ENCODE data around the gene SLC15A1. TPM values are rescaled to one million over a fixed set of nuclear protein-coding genes. Genes with fewer than 3 reads are reported as not detected.

SLC15A1 gene
- total RNA-seq, 1 donor from 2014 or later = not detected

- DNase-seq = no peak
- intact Hi-C loops (cut with micrococcal nuclease) = no loop called here
- Mint-ChIP-seq H3K27me3 (peaks cover 56% of the 10 kb centered on the region), H3K4me3 (no peak overlapping the region), H3K9me3 (peaks cover 19% of the 10 kb centered on the region), H3K4me1 (no peaks in the 10 kb centered on the region), H3K36me3 (ENCODE audit: low read depth) (peaks cover 4% of the 10 kb centered on the region), H3K27ac (no peak overlapping the region)
Measured at GRCh38 chr13:98751861-98752466, 508 bp downstream of the SLC15A1 start.

- H3K27me3 Mint-ChIP-seq = peaks cover 56% of the 10 kb centered on the region
- H3K4me3 Mint-ChIP-seq = no peak overlapping the region
- H3K36me3 Mint-ChIP-seq (ENCODE audit: low read depth) = peaks cover 4% of the 10 kb centered on the region
- H3K4me1 Mint-ChIP-seq = no peaks in the 10 kb centered on the region
- no peak overlapping the region for H3K27ac Mint-ChIP-seq
- intact Hi-C loops (cut with micrococcal nuclease) = no loop called here
- peaks cover 19% of the 10 kb centered on the region for H3K9me3 Mint-ChIP-seq
- DNase-seq = no peak
Measured at GRCh38 chr13:98751367-98751782, 1.1 kb downstream of the SLC15A1 start.

- Mint-ChIP-seq H3K4me1 (no peaks in the 10 kb centered on the region), H3K27me3 (peaks cover 45% of the 10 kb centered on the region), H3K27ac (no peak overlapping the region), H3K36me3 (ENCODE audit: low read depth) (peaks cover 4% of the 10 kb centered on the region), H3K9me3 (peaks cover 12% of the 10 kb centered on the region), H3K4me3 (no peak overlapping the region)
- no peak for DNase-seq
- intact Hi-C loops (cut with micrococcal nuclease) = no loop called here
Measured at GRCh38 chr13:98749501-98749900, 3.0 kb downstream of the SLC15A1 start.

GRCh38 chr13:98746968-98747367 lies 5.5 kb downstream of the SLC15A1 start:
- DNase-seq = no peak
- Mint-ChIP-seq H3K27ac (no peak overlapping the region), H3K27me3 (peaks cover 27% of the 10 kb centered on the region), H3K36me3 (ENCODE audit: low read depth) (no peaks in the 10 kb centered on the region), H3K4me1 (no peaks in the 10 kb centered on the region), H3K9me3 (no peaks in the 10 kb centered on the region), H3K4me3 (no peak overlapping the region)
- intact Hi-C loops (cut with micrococcal nuclease) = no loop called here

GRCh38 chr13:98743377-98743776 lies 9.1 kb downstream of the SLC15A1 start:
- DNase-seq = no peak
- no peaks in the 10 kb centered on the region for H3K4me1 Mint-ChIP-seq
- H3K27me3 Mint-ChIP-seq = peaks cover 2% of the 10 kb centered on the region
- no peak overlapping the region for H3K27ac Mint-ChIP-seq
- H3K9me3 Mint-ChIP-seq = no peaks in the 10 kb centered on the region
- no peaks in the 10 kb centered on the region for H3K36me3 Mint-ChIP-seq (ENCODE audit: low read depth)
- H3K4me3 Mint-ChIP-seq = no peak overlapping the region
- intact Hi-C loops (cut with micrococcal nuclease) = no loop called here

- no peak for DNase-seq
- Mint-ChIP-seq H3K36me3 (ENCODE audit: low read depth) (no peaks in the 10 kb centered on the region), H3K4me1 (no peaks in the 10 kb centered on the region), H3K4me3 (no peak overlapping the region), H3K27me3 (no peaks in the 10 kb centered on the region), H3K9me3 (peaks cover 2% of the 10 kb centered on the region), H3K27ac (no peak overlapping the region)
- intact Hi-C loops (cut with micrococcal nuclease) = no loop called here
Measured at GRCh38 chr13:98742961-98743360, 9.5 kb downstream of the SLC15A1 start.

- Mint-ChIP-seq H3K27me3 (no peaks in the 10 kb centered on the region), H3K9me3 (peaks cover 4% of the 10 kb centered on the region), H3K4me3 (no peak overlapping the region), H3K36me3 (ENCODE audit: low read depth) (no peaks in the 10 kb centered on the region), H3K27ac (no peak overlapping the region), H3K4me1 (no peaks in the 10 kb centered on the region)
- intact Hi-C loops (cut with micrococcal nuclease) = no loop called here
- no peak for DNase-seq
Measured at GRCh38 chr13:98741741-98742435, 10.6 kb downstream of the SLC15A1 start.

- intact Hi-C loops (cut with micrococcal nuclease) = no loop called here
- Mint-ChIP-seq H3K27ac (no peak overlapping the region), H3K27me3 (peaks cover 3% of the 10 kb centered on the region), H3K9me3 (peaks cover 4% of the 10 kb centered on the region), H3K4me3 (no peak overlapping the region), H3K36me3 (ENCODE audit: low read depth) (no peaks in the 10 kb centered on the region), H3K4me1 (no peaks in the 10 kb centered on the region)
- no peak for DNase-seq
Measured at GRCh38 chr13:98740131-98740530, 12.3 kb downstream of the SLC15A1 start.

GRCh38 chr13:98738993-98739392 lies 13.5 kb downstream of the SLC15A1 start:
- no peak overlapping the region for H3K27ac Mint-ChIP-seq
- H3K27me3 Mint-ChIP-seq = peaks cover 4% of the 10 kb centered on the region
- H3K9me3 Mint-ChIP-seq = peaks cover 4% of the 10 kb centered on the region
- H3K4me3 Mint-ChIP-seq = no peak overlapping the region
- H3K4me1 Mint-ChIP-seq = no peaks in the 10 kb centered on the region
- no peaks in the 10 kb centered on the region for H3K36me3 Mint-ChIP-seq (ENCODE audit: low read depth)
- no peak for DNase-seq
- intact Hi-C loops (cut with micrococcal nuclease) = no loop called here

GRCh38 chr13:98738213-98738612 lies 14.3 kb downstream of the SLC15A1 start:
- DNase-seq = no peak
- H3K36me3 Mint-ChIP-seq (ENCODE audit: low read depth) = no peaks in the 10 kb centered on the region
- peaks cover 4% of the 10 kb centered on the region for H3K27me3 Mint-ChIP-seq
- no peak overlapping the region for H3K27ac Mint-ChIP-seq
- peaks cover 6% of the 10 kb centered on the region for H3K9me3 Mint-ChIP-seq
- H3K4me1 Mint-ChIP-seq = no peaks in the 10 kb centered on the region
- H3K4me3 Mint-ChIP-seq = no peak overlapping the region
- intact Hi-C loops (cut with micrococcal nuclease) = no loop called here

GRCh38 chr13:98731925-98732324 lies 20.5 kb downstream of the SLC15A1 start:
- DNase-seq = no peak
- intact Hi-C loops (cut with micrococcal nuclease) = no loop called here
- Mint-ChIP-seq H3K27me3 (peaks cover 4% of the 10 kb centered on the region), H3K9me3 (peaks cover 3% of the 10 kb centered on the region), H3K4me1 (peaks cover 4% of the 10 kb centered on the region), H3K36me3 (ENCODE audit: low read depth) (no peaks in the 10 kb centered on the region), H3K27ac (no peak overlapping the region), H3K4me3 (no peak overlapping the region)

GRCh38 chr13:98731038-98731437 lies 21.4 kb downstream of the SLC15A1 start:
- Mint-ChIP-seq H3K27ac (no peak overlapping the region), H3K4me3 (no peak overlapping the region), H3K4me1 (peaks cover 4% of the 10 kb centered on the region), H3K27me3 (peaks cover 4% of the 10 kb centered on the region), H3K36me3 (ENCODE audit: low read depth) (no peaks in the 10 kb centered on the region), H3K9me3 (peaks cover 3% of the 10 kb centered on the region)
- intact Hi-C loops (cut with micrococcal nuclease) = no loop called here
- no peak for DNase-seq

GRCh38 chr13:98730441-98730840 lies 22.0 kb downstream of the SLC15A1 start:
- H3K27me3 Mint-ChIP-seq = peaks cover 2% of the 10 kb centered on the region
- intact Hi-C loops (cut with micrococcal nuclease) = no loop called here
- peaks cover 4% of the 10 kb centered on the region for H3K4me1 Mint-ChIP-seq
- no peaks in the 10 kb centered on the region for H3K36me3 Mint-ChIP-seq (ENCODE audit: low read depth)
- peaks cover 3% of the 10 kb centered on the region for H3K9me3 Mint-ChIP-seq
- H3K4me3 Mint-ChIP-seq = no peak overlapping the region
- H3K27ac Mint-ChIP-seq = no peak overlapping the region
- no peak for DNase-seq

- H3K36me3 Mint-ChIP-seq (ENCODE audit: low read depth) = no peaks in the 10 kb centered on the region
- intact Hi-C loops (cut with micrococcal nuclease) = no loop called here
- H3K27ac Mint-ChIP-seq = no peak overlapping the region
- peaks cover 4% of the 10 kb centered on the region for H3K4me1 Mint-ChIP-seq
- H3K9me3 Mint-ChIP-seq = peaks cover 3% of the 10 kb centered on the region
- DNase-seq = no peak
- no peak overlapping the region for H3K4me3 Mint-ChIP-seq
- H3K27me3 Mint-ChIP-seq = no peaks in the 10 kb centered on the region
Measured at GRCh38 chr13:98729658-98730057, 22.8 kb downstream of the SLC15A1 start.

GRCh38 chr13:98722958-98723357 lies 29.5 kb downstream of the SLC15A1 start:
- Mint-ChIP-seq H3K27me3 (no peaks in the 10 kb centered on the region), H3K4me1 (no peaks in the 10 kb centered on the region)

More at GRCh38 chr13:98722958-98723357, 29.5 kb downstream of the SLC15A1 start:
- no peaks in the 10 kb centered on the region for H3K36me3 Mint-ChIP-seq (ENCODE audit: low read depth)
- no peak for DNase-seq
- no peak overlapping the region for H3K27ac Mint-ChIP-seq
- H3K4me3 Mint-ChIP-seq = no peak overlapping the region
- intact Hi-C loops (cut with micrococcal nuclease) = no loop called here
- no peaks in the 10 kb centered on the region for H3K9me3 Mint-ChIP-seq
